ENCODE data around the gene CLSTN2. TPM values are rescaled to one million over a fixed set of nuclear protein-coding genes. Genes with fewer than 3 reads are reported as not detected.

The CLSTN2 gene
- total and polyA plus RNA-seq, 2 of the 8 experiments (the other 6 are each of a cell fraction or from before 2014, with no cell fraction given): 0.39 to 0.52 TPM

DNA sequence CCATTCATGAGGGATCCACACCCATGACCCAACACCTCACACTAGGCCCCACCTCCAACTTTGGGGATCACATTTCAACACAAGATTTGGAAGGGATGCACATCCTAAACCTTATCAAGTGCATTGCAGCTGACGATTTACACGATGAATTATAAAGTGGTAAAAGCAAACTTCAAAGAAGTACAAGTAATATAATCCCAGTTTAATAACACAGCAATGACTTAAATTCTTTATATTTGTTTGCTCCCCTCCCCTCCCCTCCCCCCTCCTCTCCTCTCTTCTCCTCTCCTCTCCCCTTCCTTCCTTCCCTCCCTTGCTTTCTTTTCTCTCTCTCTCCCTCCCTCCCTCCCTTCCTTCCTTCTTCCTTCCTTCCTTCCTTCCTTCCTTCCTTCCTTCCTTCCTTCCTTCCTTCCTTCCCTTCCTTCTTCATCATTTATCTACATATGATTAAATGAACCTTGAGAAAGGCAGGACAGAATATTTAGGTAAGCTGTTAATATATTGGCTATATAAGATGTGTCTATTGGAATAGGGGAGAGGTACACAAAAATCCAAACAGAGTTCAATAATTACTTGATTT is 46.3 kb upstream of the CLSTN2 start (continued):
- TF ChIP-seq, protein P1, sequence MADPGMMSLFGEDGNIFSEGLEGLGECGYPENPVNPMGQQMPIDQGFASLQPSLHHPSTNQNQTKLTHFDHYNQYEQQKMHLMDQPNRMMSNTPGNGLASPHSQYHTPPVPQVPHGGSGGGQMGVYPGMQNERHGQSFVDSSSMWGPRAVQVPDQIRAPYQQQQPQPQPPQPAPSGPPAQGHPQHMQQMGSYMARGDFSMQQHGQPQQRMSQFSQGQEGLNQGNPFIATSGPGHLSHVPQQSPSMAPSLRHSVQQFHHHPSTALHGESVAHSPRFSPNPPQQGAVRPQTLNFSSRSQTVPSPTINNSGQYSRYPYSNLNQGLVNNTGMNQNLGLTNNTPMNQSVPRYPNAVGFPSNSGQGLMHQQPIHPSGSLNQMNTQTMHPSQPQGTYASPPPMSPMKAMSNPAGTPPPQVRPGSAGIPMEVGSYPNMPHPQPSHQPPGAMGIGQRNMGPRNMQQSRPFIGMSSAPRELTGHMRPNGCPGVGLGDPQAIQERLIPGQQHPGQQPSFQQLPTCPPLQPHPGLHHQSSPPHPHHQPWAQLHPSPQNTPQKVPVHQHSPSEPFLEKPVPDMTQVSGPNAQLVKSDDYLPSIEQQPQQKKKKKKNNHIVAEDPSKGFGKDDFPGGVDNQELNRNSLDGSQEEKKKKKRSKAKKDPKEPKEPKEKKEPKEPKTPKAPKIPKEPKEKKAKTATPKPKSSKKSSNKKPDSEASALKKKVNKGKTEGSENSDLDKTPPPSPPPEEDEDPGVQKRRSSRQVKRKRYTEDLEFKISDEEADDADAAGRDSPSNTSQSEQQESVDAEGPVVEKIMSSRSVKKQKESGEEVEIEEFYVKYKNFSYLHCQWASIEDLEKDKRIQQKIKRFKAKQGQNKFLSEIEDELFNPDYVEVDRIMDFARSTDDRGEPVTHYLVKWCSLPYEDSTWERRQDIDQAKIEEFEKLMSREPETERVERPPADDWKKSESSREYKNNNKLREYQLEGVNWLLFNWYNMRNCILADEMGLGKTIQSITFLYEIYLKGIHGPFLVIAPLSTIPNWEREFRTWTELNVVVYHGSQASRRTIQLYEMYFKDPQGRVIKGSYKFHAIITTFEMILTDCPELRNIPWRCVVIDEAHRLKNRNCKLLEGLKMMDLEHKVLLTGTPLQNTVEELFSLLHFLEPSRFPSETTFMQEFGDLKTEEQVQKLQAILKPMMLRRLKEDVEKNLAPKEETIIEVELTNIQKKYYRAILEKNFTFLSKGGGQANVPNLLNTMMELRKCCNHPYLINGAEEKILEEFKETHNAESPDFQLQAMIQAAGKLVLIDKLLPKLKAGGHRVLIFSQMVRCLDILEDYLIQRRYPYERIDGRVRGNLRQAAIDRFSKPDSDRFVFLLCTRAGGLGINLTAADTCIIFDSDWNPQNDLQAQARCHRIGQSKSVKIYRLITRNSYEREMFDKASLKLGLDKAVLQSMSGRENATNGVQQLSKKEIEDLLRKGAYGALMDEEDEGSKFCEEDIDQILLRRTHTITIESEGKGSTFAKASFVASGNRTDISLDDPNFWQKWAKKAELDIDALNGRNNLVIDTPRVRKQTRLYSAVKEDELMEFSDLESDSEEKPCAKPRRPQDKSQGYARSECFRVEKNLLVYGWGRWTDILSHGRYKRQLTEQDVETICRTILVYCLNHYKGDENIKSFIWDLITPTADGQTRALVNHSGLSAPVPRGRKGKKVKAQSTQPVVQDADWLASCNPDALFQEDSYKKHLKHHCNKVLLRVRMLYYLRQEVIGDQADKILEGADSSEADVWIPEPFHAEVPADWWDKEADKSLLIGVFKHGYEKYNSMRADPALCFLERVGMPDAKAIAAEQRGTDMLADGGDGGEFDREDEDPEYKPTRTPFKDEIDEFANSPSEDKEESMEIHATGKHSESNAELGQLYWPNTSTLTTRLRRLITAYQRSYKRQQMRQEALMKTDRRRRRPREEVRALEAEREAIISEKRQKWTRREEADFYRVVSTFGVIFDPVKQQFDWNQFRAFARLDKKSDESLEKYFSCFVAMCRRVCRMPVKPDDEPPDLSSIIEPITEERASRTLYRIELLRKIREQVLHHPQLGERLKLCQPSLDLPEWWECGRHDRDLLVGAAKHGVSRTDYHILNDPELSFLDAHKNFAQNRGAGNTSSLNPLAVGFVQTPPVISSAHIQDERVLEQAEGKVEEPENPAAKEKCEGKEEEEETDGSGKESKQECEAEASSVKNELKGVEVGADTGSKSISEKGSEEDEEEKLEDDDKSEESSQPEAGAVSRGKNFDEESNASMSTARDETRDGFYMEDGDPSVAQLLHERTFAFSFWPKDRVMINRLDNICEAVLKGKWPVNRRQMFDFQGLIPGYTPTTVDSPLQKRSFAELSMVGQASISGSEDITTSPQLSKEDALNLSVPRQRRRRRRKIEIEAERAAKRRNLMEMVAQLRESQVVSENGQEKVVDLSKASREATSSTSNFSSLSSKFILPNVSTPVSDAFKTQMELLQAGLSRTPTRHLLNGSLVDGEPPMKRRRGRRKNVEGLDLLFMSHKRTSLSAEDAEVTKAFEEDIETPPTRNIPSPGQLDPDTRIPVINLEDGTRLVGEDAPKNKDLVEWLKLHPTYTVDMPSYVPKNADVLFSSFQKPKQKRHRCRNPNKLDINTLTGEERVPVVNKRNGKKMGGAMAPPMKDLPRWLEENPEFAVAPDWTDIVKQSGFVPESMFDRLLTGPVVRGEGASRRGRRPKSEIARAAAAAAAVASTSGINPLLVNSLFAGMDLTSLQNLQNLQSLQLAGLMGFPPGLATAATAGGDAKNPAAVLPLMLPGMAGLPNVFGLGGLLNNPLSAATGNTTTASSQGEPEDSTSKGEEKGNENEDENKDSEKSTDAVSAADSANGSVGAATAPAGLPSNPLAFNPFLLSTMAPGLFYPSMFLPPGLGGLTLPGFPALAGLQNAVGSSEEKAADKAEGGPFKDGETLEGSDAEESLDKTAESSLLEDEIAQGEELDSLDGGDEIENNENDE (IDR thresholded peaks at IDR 0.05; ENCODE audit: insufficient replicate concordance, low read length): no peak
- TF ChIP-seq, protein P2, sequence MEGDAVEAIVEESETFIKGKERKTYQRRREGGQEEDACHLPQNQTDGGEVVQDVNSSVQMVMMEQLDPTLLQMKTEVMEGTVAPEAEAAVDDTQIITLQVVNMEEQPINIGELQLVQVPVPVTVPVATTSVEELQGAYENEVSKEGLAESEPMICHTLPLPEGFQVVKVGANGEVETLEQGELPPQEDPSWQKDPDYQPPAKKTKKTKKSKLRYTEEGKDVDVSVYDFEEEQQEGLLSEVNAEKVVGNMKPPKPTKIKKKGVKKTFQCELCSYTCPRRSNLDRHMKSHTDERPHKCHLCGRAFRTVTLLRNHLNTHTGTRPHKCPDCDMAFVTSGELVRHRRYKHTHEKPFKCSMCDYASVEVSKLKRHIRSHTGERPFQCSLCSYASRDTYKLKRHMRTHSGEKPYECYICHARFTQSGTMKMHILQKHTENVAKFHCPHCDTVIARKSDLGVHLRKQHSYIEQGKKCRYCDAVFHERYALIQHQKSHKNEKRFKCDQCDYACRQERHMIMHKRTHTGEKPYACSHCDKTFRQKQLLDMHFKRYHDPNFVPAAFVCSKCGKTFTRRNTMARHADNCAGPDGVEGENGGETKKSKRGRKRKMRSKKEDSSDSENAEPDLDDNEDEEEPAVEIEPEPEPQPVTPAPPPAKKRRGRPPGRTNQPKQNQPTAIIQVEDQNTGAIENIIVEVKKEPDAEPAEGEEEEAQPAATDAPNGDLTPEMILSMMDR (IDR thresholded peaks at IDR 0.05; ENCODE audit: control extremely low read depth in 1 of 3, insufficient read depth in 1 of 3, low read depth in 1 of 3, low read length in 3 of 3): no peak
- no peak for TF ChIP-seq SIRT6 (IDR thresholded peaks at IDR 0.05; ENCODE audit: low read length)

Measured in H1 (cell line).